HepG2 (cell line): Measurements from ENCODE around the gene NT5C3B. TPM values are rescaled to one million over a fixed set of nuclear protein-coding genes. Genes with fewer than 3 reads are reported as not detected.

Experiments
- CREM ChIP-seq, 2 experiments: sonication (generic) in 1 of 2; formaldehyde crosslinking in 1 of 2; IDR thresholded peaks; 2 replicates each; pipeline versions ENCODE4 v1.4.0 to v1.6.1; 2016 to 2020; ENCODE audit warnings: antibody characterized with exemption in 1 of 2, mild to moderate bottlenecking in 1 of 2, missing genetic modification reagents in 1 of 2
- HMG20A ChIP-seq: IDR thresholded peaks from 2 replicates; pipeline ENCODE4 v1.6.1; 2016; ENCODE audit warnings: borderline replicate concordance
- HNF4G ChIP-seq, 2 experiments: sonication (generic) in 1 of 2; formaldehyde crosslinking in 1 of 2; IDR thresholded peaks; 2 replicates each; pipeline versions ENCODE4 v1.4.0 to v1.6.1; 2011 to 2020; ENCODE audit warnings: borderline replicate concordance in 2 of 2, low read depth in 2 of 2, mild to moderate bottlenecking in 2 of 2, low read length in 1 of 2, missing genetic modification reagents in 1 of 2, moderate library complexity in 1 of 2
- KAT2B ChIP-seq: fragments of 150-350 bp; IDR thresholded peaks from 2 replicates; pipeline ENCODE4 v1.6.1; 2014; ENCODE audit warnings: low read depth, low read length, borderline replicate concordance
- KDM5B ChIP-seq: sonication (generic); formaldehyde crosslinking; IDR thresholded peaks from 2 replicates; pipeline ENCODE4 v1.4.0; 2020; ENCODE audit warnings: missing genetic modification reagents, mild to moderate bottlenecking, borderline replicate concordance
- MTA3 ChIP-seq: sonication (generic); formaldehyde crosslinking; IDR thresholded peaks from 2 replicates; pipeline ENCODE4 v1.4.0; 2020; ENCODE audit warnings: missing genetic modification reagents
- NCOA2 ChIP-seq: sonication (generic); formaldehyde crosslinking; IDR thresholded peaks from 2 replicates; pipeline ENCODE4 v1.8.0; 2022; ENCODE audit warnings: inconsistent platforms
- TBL1XR1 ChIP-seq: fragments of 150-350 bp; IDR thresholded peaks from 2 replicates; pipeline ENCODE4 v1.6.1; 2014; ENCODE audit warnings: borderline replicate concordance, low read length; ENCODE audit not compliant: partially characterized antibody
- ZBTB7A ChIP-seq: sonication (generic); formaldehyde crosslinking; IDR thresholded peaks from 2 replicates; pipeline ENCODE4 v1.8.0; 2022; ENCODE audit warnings: mild to moderate bottlenecking, missing genetic modification reagents
- ZSCAN12 ChIP-seq: sonication (generic); formaldehyde crosslinking; IDR thresholded peaks from 2 replicates; pipeline ENCODE4 v1.9.0; 2021; ENCODE audit warnings: mild to moderate bottlenecking, missing genetic modification reagents
- polyA plus RNA-seq, 8 experiments: library from polyadenylated mRNA; depleted of rRNA in 3 of 8; stranded (reverse) in 7 of 8; unstranded in 1 of 8; fragments of >200 nt; fragmentation: Illumina TruSeq in 4 of 8; extraction: Trizol in 4 of 8; gene quantifications; 2 replicates each; pipeline versions ENCODE4 v1.2.1 to v1.2.3, GENCODE V29; 2011 to 2016; ENCODE audit warnings: low read depth in 4 of 8, missing spikeins in 1 of 8, mixed read lengths in 1 of 8; ENCODE audit not compliant: insufficient read depth in 1 of 8
- total RNA-seq, 5 experiments: library from RNA; depleted of rRNA; stranded (reverse); fragments of >200 nt; fragmentation: Illumina TruSeq; extraction: Trizol; gene quantifications; 2 replicates each; pipeline ENCODE4 v1.2.3, GENCODE V29; 2016; ENCODE audit warnings: low read depth in 1 of 5
- TF ChIP-seq, protein P1 (sequence below): sonication (generic); formaldehyde crosslinking; IDR thresholded peaks from 2 replicates; pipeline ENCODE4 v1.4.0; 2020; ENCODE audit warnings: missing genetic modification reagents, borderline replicate concordance
- TF ChIP-seq, protein P2 (sequence below): sonication (generic); formaldehyde crosslinking; IDR thresholded peaks from 2 replicates; pipeline ENCODE4 v1.5.1; 2020; ENCODE audit warnings: mild to moderate bottlenecking, missing genetic modification reagents, moderate library complexity
- TF ChIP-seq, protein P3 (sequence below): sonication (generic); formaldehyde crosslinking; IDR thresholded peaks from 2 replicates; pipeline ENCODE4 v1.8.0; 2022; ENCODE audit warnings: mild to moderate bottlenecking, missing genetic modification reagents
- TF ChIP-seq, protein P4 (sequence below): IDR thresholded peaks from 2 replicates; pipeline ENCODE4 v1.6.1; 2016
- TF ChIP-seq, protein P5 (sequence below): IDR thresholded peaks from 2 replicates; pipeline ENCODE4 v1.6.1; 2016; ENCODE audit warnings: missing biosample characterization, missing genetic modification reagents, low read depth
- TF ChIP-seq, protein P6 (sequence below): sonication (generic); formaldehyde crosslinking; IDR thresholded peaks from 2 replicates; pipeline ENCODE4 v1.4.0; 2020; ENCODE audit warnings: missing genetic modification reagents, borderline replicate concordance

The NT5C3B gene
- total and polyA plus RNA-seq, 2 of the 13 experiments (the other 11 are each of a cell fraction or from before 2014, with no cell fraction given) = 104 to 126 TPM

DNA sequence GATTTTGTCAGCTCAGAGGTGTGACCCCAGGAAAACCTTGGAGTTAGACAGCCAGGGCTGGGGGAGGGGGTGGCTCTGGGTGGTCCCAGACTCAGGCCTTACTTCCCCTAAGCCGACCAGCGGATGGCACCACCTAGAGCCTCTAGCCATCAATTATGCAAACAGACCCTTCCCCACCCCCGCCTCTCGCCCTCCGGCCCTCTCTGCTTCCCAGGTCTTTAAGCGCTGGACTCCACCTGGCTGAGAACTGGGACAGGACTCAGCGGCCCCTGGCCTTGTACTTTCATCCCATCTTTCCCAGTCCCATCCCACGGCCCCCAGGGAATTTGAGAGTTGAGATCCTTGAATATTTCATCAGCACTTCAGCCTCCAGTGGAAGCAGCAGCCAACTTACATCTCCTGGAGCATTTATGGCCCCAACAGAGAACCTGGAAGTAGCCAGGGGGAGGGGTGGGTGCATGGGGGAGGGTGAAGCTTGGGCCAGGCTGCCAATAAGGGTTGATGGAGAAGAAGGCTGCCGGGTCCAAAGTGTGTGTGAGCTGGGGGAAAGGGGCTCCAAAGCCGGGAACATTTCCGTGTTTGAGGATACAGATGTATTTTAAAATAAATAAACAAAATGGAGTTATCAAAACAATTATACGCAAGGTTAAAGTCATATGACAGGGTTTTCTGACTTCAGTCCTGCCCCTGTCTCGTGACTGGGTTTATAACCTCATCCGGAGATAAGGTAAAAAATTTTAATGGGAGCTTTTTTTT, 42.1 kb downstream of the NT5C3B start (continued):
- no peak for TF ChIP-seq KDM5B
- no peak for TF ChIP-seq ZSCAN12
- TF ChIP-seq NCOA2 (CRISPR knock-in tag) = no peak; the same call in 1 of the 2 replicates
- TF ChIP-seq, protein P1, sequence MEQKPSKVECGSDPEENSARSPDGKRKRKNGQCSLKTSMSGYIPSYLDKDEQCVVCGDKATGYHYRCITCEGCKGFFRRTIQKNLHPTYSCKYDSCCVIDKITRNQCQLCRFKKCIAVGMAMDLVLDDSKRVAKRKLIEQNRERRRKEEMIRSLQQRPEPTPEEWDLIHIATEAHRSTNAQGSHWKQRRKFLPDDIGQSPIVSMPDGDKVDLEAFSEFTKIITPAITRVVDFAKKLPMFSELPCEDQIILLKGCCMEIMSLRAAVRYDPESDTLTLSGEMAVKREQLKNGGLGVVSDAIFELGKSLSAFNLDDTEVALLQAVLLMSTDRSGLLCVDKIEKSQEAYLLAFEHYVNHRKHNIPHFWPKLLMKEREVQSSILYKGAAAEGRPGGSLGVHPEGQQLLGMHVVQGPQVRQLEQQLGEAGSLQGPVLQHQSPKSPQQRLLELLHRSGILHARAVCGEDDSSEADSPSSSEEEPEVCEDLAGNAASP = peak; percentile 1; the same call in 1 of the 2 replicates
- TF ChIP-seq ZBTB7A = peak; percentile 83; the same call in 1 of the 2 replicates
- 0 out of 2 replicates have a peak, but pooled peaks have one; percentile 13 for TF ChIP-seq HMG20A (CRISPR knock-in tag)
- TF ChIP-seq, protein P2, sequence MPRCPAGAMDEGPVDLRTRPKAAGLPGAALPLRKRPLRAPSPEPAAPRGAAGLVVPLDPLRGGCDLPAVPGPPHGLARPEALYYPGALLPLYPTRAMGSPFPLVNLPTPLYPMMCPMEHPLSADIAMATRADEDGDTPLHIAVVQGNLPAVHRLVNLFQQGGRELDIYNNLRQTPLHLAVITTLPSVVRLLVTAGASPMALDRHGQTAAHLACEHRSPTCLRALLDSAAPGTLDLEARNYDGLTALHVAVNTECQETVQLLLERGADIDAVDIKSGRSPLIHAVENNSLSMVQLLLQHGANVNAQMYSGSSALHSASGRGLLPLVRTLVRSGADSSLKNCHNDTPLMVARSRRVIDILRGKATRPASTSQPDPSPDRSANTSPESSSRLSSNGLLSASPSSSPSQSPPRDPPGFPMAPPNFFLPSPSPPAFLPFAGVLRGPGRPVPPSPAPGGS = no peak; the same call in 1 of the 2 replicates
- TF ChIP-seq, protein P3, sequence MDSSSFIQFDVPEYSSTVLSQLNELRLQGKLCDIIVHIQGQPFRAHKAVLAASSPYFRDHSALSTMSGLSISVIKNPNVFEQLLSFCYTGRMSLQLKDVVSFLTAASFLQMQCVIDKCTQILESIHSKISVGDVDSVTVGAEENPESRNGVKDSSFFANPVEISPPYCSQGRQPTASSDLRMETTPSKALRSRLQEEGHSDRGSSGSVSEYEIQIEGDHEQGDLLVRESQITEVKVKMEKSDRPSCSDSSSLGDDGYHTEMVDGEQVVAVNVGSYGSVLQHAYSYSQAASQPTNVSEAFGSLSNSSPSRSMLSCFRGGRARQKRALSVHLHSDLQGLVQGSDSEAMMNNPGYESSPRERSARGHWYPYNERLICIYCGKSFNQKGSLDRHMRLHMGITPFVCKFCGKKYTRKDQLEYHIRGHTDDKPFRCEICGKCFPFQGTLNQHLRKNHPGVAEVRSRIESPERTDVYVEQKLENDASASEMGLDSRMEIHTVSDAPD = no peak
- TF ChIP-seq, protein P4, sequence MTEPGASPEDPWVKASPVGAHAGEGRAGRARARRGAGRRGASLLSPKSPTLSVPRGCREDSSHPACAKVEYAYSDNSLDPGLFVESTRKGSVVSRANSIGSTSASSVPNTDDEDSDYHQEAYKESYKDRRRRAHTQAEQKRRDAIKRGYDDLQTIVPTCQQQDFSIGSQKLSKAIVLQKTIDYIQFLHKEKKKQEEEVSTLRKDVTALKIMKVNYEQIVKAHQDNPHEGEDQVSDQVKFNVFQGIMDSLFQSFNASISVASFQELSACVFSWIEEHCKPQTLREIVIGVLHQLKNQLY = no peak
- TF ChIP-seq KAT2B = no peak
- no peak for TF ChIP-seq MTA3 (CRISPR knock-in tag)
- TF ChIP-seq, protein P5, sequence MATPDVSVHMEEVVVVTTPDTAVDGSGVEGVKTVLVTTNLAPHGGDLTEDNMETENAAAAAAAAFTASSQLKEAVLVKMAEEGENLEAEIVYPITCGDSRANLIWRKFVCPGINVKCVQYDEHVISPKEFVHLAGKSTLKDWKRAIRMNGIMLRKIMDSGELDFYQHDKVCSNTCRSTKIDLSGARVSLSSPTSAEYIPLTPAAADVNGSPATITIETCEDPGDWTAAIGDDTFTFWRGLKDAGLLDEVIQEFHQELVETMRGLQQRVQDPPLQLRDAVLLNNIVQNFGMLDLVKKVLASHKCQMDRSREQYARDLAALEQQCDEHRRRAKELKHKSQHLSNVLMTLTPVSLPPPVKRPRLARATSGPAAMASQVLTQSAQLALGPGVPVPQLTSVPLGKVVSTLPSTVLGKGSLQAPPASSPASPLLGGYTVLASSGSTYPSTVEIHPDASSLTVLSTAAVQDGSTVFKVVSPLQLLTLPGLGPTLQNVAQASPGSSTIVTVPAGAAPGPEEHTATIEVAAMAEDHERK = no peak
- TF ChIP-seq, protein P6, sequence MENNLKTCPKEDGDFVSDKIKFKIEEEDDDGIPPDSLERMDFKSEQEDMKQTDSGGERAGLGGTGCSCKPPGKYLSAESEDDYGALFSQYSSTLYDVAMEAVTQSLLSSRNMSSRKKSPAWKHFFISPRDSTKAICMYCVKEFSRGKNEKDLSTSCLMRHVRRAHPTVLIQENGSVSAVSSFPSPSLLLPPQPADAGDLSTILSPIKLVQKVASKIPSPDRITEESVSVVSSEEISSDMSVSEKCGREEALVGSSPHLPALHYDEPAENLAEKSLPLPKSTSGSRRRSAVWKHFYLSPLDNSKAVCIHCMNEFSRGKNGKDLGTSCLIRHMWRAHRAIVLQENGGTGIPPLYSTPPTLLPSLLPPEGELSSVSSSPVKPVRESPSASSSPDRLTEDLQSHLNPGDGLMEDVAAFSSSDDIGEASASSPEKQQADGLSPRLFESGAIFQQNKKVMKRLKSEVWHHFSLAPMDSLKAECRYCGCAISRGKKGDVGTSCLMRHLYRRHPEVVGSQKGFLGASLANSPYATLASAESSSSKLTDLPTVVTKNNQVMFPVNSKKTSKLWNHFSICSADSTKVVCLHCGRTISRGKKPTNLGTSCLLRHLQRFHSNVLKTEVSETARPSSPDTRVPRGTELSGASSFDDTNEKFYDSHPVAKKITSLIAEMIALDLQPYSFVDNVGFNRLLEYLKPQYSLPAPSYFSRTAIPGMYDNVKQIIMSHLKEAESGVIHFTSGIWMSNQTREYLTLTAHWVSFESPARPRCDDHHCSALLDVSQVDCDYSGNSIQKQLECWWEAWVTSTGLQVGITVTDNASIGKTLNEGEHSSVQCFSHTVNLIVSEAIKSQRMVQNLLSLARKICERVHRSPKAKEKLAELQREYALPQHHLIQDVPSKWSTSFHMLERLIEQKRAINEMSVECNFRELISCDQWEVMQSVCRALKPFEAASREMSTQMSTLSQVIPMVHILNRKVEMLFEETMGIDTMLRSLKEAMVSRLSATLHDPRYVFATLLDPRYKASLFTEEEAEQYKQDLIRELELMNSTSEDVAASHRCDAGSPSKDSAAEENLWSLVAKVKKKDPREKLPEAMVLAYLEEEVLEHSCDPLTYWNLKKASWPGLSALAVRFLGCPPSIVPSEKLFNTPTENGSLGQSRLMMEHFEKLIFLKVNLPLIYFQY (CRISPR knock-in tag) = no peak; the same call in 1 of the 2 replicates
- peak; percentile 77 for TF ChIP-seq HNF4G (IDR thresholded peaks at IDR 0.05; ENCODE audit: borderline replicate concordance, low read depth, low read length)
- TF ChIP-seq HNF4G (CRISPR knock-in tag; IDR thresholded peaks at IDR 0.05; ENCODE audit: borderline replicate concordance, low read depth) = no peak
- no peak for TF ChIP-seq TBL1XR1
- peak; percentile 40; the same call in 1 of the 2 replicates for TF ChIP-seq CREM (IDR thresholded peaks at IDR 0.05)
- TF ChIP-seq CREM (CRISPR knock-in tag; IDR thresholded peaks at IDR 0.05) = no peak
